ENCODE measurements around the gene PLPPR5.
"Not testable (repeated sequence)": the region's sequence is repeated elsewhere in the genome, so short reads cannot be mapped to it uniquely, and the experiment has no call there.

Gene PLPPR5

GRCh38 chr1:99004861-99005442 is at the start of gene PLPPR5:
Gene PLPPR5, minus strand, starts transcription at chr1:99004861. Its CDS starts 190 bp downstream, at chr1:99004671.
- Histone ChIP-seq H3K27me3 (ENCODE audit: control insufficient read depth, insufficient read depth, low read length) (peaks cover 37% of the 10 kb centered on the region), H3K9me3 (ENCODE audit: control insufficient read depth, low read length) (no peaks in the 10 kb centered on the region), H3K36me3 (ENCODE audit: control insufficient read depth, insufficient read depth, low read length) (no peaks in the 10 kb centered on the region), H3K4me3 (ENCODE audit: low read length) (no peak within 1 kb of the TSS), H3K4me1 (ENCODE audit: control insufficient read depth, insufficient read depth, low read length) (peaks cover 5% of the 10 kb centered on the region), H3K9ac (ENCODE audit: low read length) (no peak within 1 kb of the TSS)

GRCh38 chr1:99051611-99052283 is 47.1 kb upstream of the PLPPR5 start:
- Histone ChIP-seq H3K4me3 (ENCODE audit: low read length) (no peak overlapping the region), H3K36me3 (ENCODE audit: control insufficient read depth, insufficient read depth, low read length) (no peaks in the 10 kb centered on the region), H3K4me1 (ENCODE audit: control insufficient read depth, insufficient read depth, low read length) (no peaks in the 10 kb centered on the region), H3K27me3 (ENCODE audit: control insufficient read depth, insufficient read depth, low read length) (no peaks in the 10 kb centered on the region), H3K9me3 (ENCODE audit: control insufficient read depth, low read length) (no peaks in the 10 kb centered on the region), H3K9ac (ENCODE audit: low read length) (no peak overlapping the region)

- H3K4me3 ChIP-seq (ENCODE audit: low read length): no peak overlapping the region
- no peaks in the 10 kb centered on the region for H3K9me3 ChIP-seq (ENCODE audit: control insufficient read depth, low read length)
- H3K4me1 ChIP-seq (ENCODE audit: control insufficient read depth, insufficient read depth, low read length): no peaks in the 10 kb centered on the region
- H3K27me3 ChIP-seq (ENCODE audit: control insufficient read depth, insufficient read depth, low read length): no peaks in the 10 kb centered on the region
- H3K36me3 ChIP-seq (ENCODE audit: control insufficient read depth, insufficient read depth, low read length): no peaks in the 10 kb centered on the region
- H3K9ac ChIP-seq (ENCODE audit: low read length): no peak overlapping the region
Observed at GRCh38 chr1:99049745-99050144, 45.1 kb upstream of the PLPPR5 start.

GRCh38 chr1:99036746-99037145 is 32.1 kb upstream of the PLPPR5 start:
- not testable (repeated sequence) for H3K9me3 ChIP-seq (ENCODE audit: control insufficient read depth, low read length); H3K4me1 ChIP-seq (ENCODE audit: control insufficient read depth, insufficient read depth, low read length); H3K9ac ChIP-seq (ENCODE audit: low read length); H3K27me3 ChIP-seq (ENCODE audit: control insufficient read depth, insufficient read depth, low read length); H3K36me3 ChIP-seq (ENCODE audit: control insufficient read depth, insufficient read depth, low read length); H3K4me3 ChIP-seq (ENCODE audit: low read length)

GRCh38 chr1:99018313-99018712 is 13.7 kb upstream of the PLPPR5 start:
- Histone ChIP-seq H3K36me3 (ENCODE audit: control insufficient read depth, insufficient read depth, low read length) (no peaks in the 10 kb centered on the region), H3K9ac (ENCODE audit: low read length) (no peak overlapping the region), H3K27me3 (ENCODE audit: control insufficient read depth, insufficient read depth, low read length) (peaks cover 3% of the 10 kb centered on the region), H3K4me1 (ENCODE audit: control insufficient read depth, insufficient read depth, low read length) (no peaks in the 10 kb centered on the region), H3K4me3 (ENCODE audit: low read length) (no peak overlapping the region), H3K9me3 (ENCODE audit: control insufficient read depth, low read length) (no peaks in the 10 kb centered on the region)

- H3K9me3 ChIP-seq (ENCODE audit: control insufficient read depth, low read length): no peaks in the 10 kb centered on the region
- no peak overlapping the region for H3K4me3 ChIP-seq (ENCODE audit: low read length)
- H3K4me1 ChIP-seq (ENCODE audit: control insufficient read depth, insufficient read depth, low read length): no peaks in the 10 kb centered on the region
Observed at GRCh38 chr1:99017655-99018054, 13.0 kb upstream of the PLPPR5 start.

GRCh38 chr1:99010679-99011078 is 6.0 kb upstream of the PLPPR5 start:
- no peak overlapping the region for H3K9ac ChIP-seq (ENCODE audit: low read length)

More at GRCh38 chr1:99017655-99018054, 13.0 kb upstream of the PLPPR5 start:
- H3K36me3 ChIP-seq (ENCODE audit: control insufficient read depth, insufficient read depth, low read length): no peaks in the 10 kb centered on the region
- H3K9ac ChIP-seq (ENCODE audit: low read length): no peak overlapping the region
- peaks cover 3% of the 10 kb centered on the region for H3K27me3 ChIP-seq (ENCODE audit: control insufficient read depth, insufficient read depth, low read length)

GRCh38 chr1:99007366-99007765 is 2.7 kb upstream of the PLPPR5 start:
- no peak overlapping the region for H3K9ac ChIP-seq (ENCODE audit: low read length)
- H3K9me3 ChIP-seq (ENCODE audit: control insufficient read depth, low read length): no peaks in the 10 kb centered on the region
- no peak overlapping the region for H3K4me3 ChIP-seq (ENCODE audit: low read length)
- peaks cover 33% of the 10 kb centered on the region for H3K27me3 ChIP-seq (ENCODE audit: control insufficient read depth, insufficient read depth, low read length)
- peaks cover 5% of the 10 kb centered on the region for H3K4me1 ChIP-seq (ENCODE audit: control insufficient read depth, insufficient read depth, low read length)
- H3K36me3 ChIP-seq (ENCODE audit: control insufficient read depth, insufficient read depth, low read length): no peaks in the 10 kb centered on the region

More at GRCh38 chr1:99010679-99011078, 6.0 kb upstream of the PLPPR5 start:
- H3K4me3 ChIP-seq (ENCODE audit: low read length): no peak overlapping the region
- H3K9me3 ChIP-seq (ENCODE audit: control insufficient read depth, low read length): no peaks in the 10 kb centered on the region
- H3K4me1 ChIP-seq (ENCODE audit: control insufficient read depth, insufficient read depth, low read length): no peaks in the 10 kb centered on the region
- H3K27me3 ChIP-seq (ENCODE audit: control insufficient read depth, insufficient read depth, low read length): peaks cover 14% of the 10 kb centered on the region
- no peaks in the 10 kb centered on the region for H3K36me3 ChIP-seq (ENCODE audit: control insufficient read depth, insufficient read depth, low read length)

- peaks cover 5% of the 10 kb centered on the region for H3K4me1 ChIP-seq (ENCODE audit: control insufficient read depth, insufficient read depth, low read length)
- no peak overlapping the region for H3K4me3 ChIP-seq (ENCODE audit: low read length)
- H3K27me3 ChIP-seq (ENCODE audit: control insufficient read depth, insufficient read depth, low read length): peaks cover 37% of the 10 kb centered on the region
- H3K9ac ChIP-seq (ENCODE audit: low read length): no peak overlapping the region
- no peaks in the 10 kb centered on the region for H3K9me3 ChIP-seq (ENCODE audit: control insufficient read depth, low read length)
- H3K36me3 ChIP-seq (ENCODE audit: control insufficient read depth, insufficient read depth, low read length): no peaks in the 10 kb centered on the region
Observed at GRCh38 chr1:99005537-99005942, 879 bp upstream of the PLPPR5 start.

GRCh38 chr1:99004254-99004860 is 304 bp downstream of the PLPPR5 start:
- Histone ChIP-seq H3K27me3 (ENCODE audit: control insufficient read depth, insufficient read depth, low read length) (peaks cover 43% of the 10 kb centered on the region), H3K4me1 (ENCODE audit: control insufficient read depth, insufficient read depth, low read length) (peaks cover 5% of the 10 kb centered on the region), H3K4me3 (ENCODE audit: low read length) (no peak overlapping the region), H3K36me3 (ENCODE audit: control insufficient read depth, insufficient read depth, low read length) (no peaks in the 10 kb centered on the region), H3K9ac (ENCODE audit: low read length) (no peak overlapping the region), H3K9me3 (ENCODE audit: control insufficient read depth, low read length) (no peaks in the 10 kb centered on the region)

GRCh38 chr1:99003581-99004253 is 944 bp downstream of the PLPPR5 start:
- Histone ChIP-seq H3K27me3 (ENCODE audit: control insufficient read depth, insufficient read depth, low read length) (peaks cover 45% of the 10 kb centered on the region), H3K4me3 (ENCODE audit: low read length) (no peak overlapping the region), H3K9me3 (ENCODE audit: control insufficient read depth, low read length) (no peaks in the 10 kb centered on the region), H3K4me1 (ENCODE audit: control insufficient read depth, insufficient read depth, low read length) (peaks cover 5% of the 10 kb centered on the region), H3K9ac (ENCODE audit: low read length) (no peak overlapping the region), H3K36me3 (ENCODE audit: control insufficient read depth, insufficient read depth, low read length) (no peaks in the 10 kb centered on the region)

GRCh38 chr1:98992844-98993243 is 11.8 kb downstream of the PLPPR5 start:
- Histone ChIP-seq H3K27me3 (ENCODE audit: control insufficient read depth, insufficient read depth, low read length) (no peaks in the 10 kb centered on the region), H3K4me3 (ENCODE audit: low read length) (no peak overlapping the region), H3K9me3 (ENCODE audit: control insufficient read depth, low read length) (no peaks in the 10 kb centered on the region), H3K36me3 (ENCODE audit: control insufficient read depth, insufficient read depth, low read length) (no peaks in the 10 kb centered on the region), H3K4me1 (ENCODE audit: control insufficient read depth, insufficient read depth, low read length) (no peaks in the 10 kb centered on the region), H3K9ac (ENCODE audit: low read length) (no peak overlapping the region)
